NCI-H526 treated with DMSO at 0.1 percent for 48 hours (cell line): ENCODE results near the gene JUND.

ENCODE experiments used
- DNase-seq: peaks from one replicate; lab custom pipeline; 2025; lab: John Stamatoyannopoulos, UW

JUND gene

DNA sequence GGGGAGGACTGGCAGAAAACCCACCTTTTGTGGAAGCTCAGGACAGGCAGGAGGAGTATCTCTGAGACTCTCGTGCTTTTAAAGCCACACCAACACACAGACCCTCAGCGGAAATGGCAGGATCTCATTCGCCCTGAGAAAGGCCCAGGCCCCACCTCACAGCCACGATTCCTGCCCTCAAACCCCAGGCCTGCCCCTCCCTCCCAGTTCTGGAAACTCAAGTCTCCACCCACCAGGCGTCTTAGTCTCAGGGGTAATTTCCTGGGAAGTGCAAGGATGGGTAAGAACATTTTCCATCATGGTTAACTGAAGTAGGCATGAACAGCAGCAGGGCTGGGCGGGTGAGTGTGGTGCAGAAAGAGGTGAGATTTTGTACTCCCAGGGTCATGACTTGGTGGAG lies 47.2 kb downstream of the JUND start:
- no peak for DNase-seq

GRCh38 chr19:18233224-18233825 lies 48.1 kb downstream of the JUND start:
- no peak for DNase-seq

- DNase-seq = peak; percentile 39
Observed at GRCh38 chr19:18232540-18233223, 48.7 kb downstream of the JUND start.

- DNase-seq = no peak
Observed at GRCh38 chr19:18231775-18232174, 49.6 kb downstream of the JUND start.

GRCh38 chr19:18230941-18231734 lies 50.3 kb downstream of the JUND start:
- DNase-seq = no peak

DNA sequence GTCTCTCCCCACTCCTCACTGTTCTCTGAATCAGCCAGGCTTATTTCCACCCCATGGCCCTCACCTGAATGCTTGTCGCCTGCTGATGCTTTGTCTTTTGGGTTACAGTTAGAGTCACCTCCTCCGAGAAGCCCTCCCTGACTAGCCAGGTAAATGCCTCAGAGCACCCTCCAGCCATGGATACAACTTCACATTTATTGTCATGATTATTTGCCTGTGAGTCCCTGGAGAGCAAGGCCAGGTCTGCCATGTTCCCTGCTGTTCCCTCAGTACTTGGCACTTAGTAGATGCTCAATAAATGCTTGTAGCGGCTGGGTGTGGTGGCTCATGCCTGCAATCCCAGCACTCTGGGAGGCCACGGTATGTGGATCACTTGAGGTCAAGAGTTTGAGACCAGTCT lies 51.5 kb downstream of the JUND start:
- DNase-seq = no peak
